ENCODE measurements around the gene INO80B.

Gene INO80B

GRCh38 chr2:74503506-74504475 is 48.9 kb downstream of the INO80B start:
- DNase-seq, result no peak

- DNase-seq, result no peak
Measured at GRCh38 chr2:74504591-74504990, 49.7 kb downstream of the INO80B start.

GRCh38 chr2:74505448-74506246 is 50.8 kb downstream of the INO80B start:
- no peak for DNase-seq

GRCh38 chr2:74507145-74507925 is 52.4 kb downstream of the INO80B start, which contains the start of gene PCGF1:
Gene PCGF1 (minus strand): TSS chr2:74507695. CDS start chr2:74507668, 27 bp downstream.
- peak; percentile 100 for DNase-seq

Measured in NCI-H82 (cell line).